H1 (cell line): Measurements from ENCODE around the gene BPHL. TPM values are rescaled to one million over a fixed set of nuclear protein-coding genes. Genes with fewer than 3 reads are reported as not detected.

Source experiments
- ATF3 ChIP-seq: IDR thresholded peaks from 2 replicates; pipeline ENCODE4 v1.6.1; 2011; ENCODE audit warnings: low read depth, mild to moderate bottlenecking, low read length; ENCODE audit not compliant: insufficient read depth
- BCL11A ChIP-seq, 2 experiments: IDR thresholded peaks; one replicate each; pipeline ENCODE4 v1.6.1; 2011; ENCODE audit warnings: low read depth in 2 of 2, low read length in 2 of 2, mild to moderate bottlenecking in 2 of 2
- CREB1 ChIP-seq: IDR thresholded peaks from 2 replicates; pipeline ENCODE4 v1.6.1; 2012; ENCODE audit warnings: inconsistent platforms
- CTCF ChIP-seq, 3 experiments: IDR thresholded peaks; 1 replicate in 2 of 3; 2 replicates in 1 of 3; pipeline versions ENCODE4 v1.5.1 to v1.6.1; 2011; ENCODE audit warnings: low read length in 3 of 3, mild to moderate bottlenecking in 3 of 3, inconsistent platforms in 2 of 3, low read depth in 1 of 3, moderate library complexity in 1 of 3; ENCODE audit not compliant: insufficient read depth in 1 of 3; ENCODE audit errors: control extremely low read depth in 1 of 3
- HDAC6 ChIP-seq: IDR thresholded peaks from one replicate; pipeline ENCODE4 v1.7.1; 2012; ENCODE audit warnings: low read depth, mild to moderate bottlenecking, inconsistent platforms, low read length, moderate library complexity
- MAX ChIP-seq: IDR thresholded peaks from 2 replicates; pipeline ENCODE4 v1.6.1; 2012; ENCODE audit warnings: inconsistent platforms
- PHF8 ChIP-seq: fragments of 200-600 bp; sonication (generic); conservative IDR thresholded peaks from 2 replicates; pipeline ENCODE4 v1.7.1; 2012; ENCODE audit warnings: low read depth, mild to moderate bottlenecking, inconsistent platforms, low read length, moderate library complexity
- POLR2A ChIP-seq, 2 experiments: IDR thresholded peaks; 1 replicate in 1 of 2; 2 replicates in 1 of 2; pipeline ENCODE4 v1.6.1; 2011; ENCODE audit warnings: low read depth in 2 of 2, low read length in 2 of 2, mild to moderate bottlenecking in 2 of 2; ENCODE audit errors: control extremely low read depth in 1 of 2
- SP1 ChIP-seq: IDR thresholded peaks from 2 replicates; pipeline ENCODE4 v1.6.1; 2011; ENCODE audit warnings: low read depth, low read length
- SP2 ChIP-seq: IDR thresholded peaks from 2 replicates; pipeline ENCODE4 v1.6.1; 2012; ENCODE audit warnings: mild to moderate bottlenecking, low read length, inconsistent platforms
- TBP ChIP-seq: IDR thresholded peaks from 2 replicates; pipeline ENCODE4 v1.6.1; 2011; ENCODE audit warnings: low read depth, low read length, improper control_type of control experiment
- polyA plus RNA-seq, 7 experiments: library from polyadenylated mRNA; depleted of rRNA in 3 of 7; stranded (reverse) in 5 of 7; unstranded in 2 of 7; fragments of >200 nt in 5 of 7; fragments of 200-250 nt in 2 of 7; gene quantifications; 1 replicate in 5 of 7; 2 replicates in 1 of 7; 4 replicates in 1 of 7; pipeline versions ENCODE4 v1.2.1 to v1.2.3, GENCODE V29; 2011 to 2013; ENCODE audit warnings: missing spikeins in 2 of 7, mixed read lengths in 2 of 7
- total RNA-seq: library from RNA; stranded (reverse); fragmentation: NEBNext Ultra II Directional; extraction: Animal tissue kit (Norgen Biotek cat#: 25700); gene quantifications from 2 replicates; pipeline ENCODE4 v1.2.1, GENCODE V29; 2021

Gene BPHL
- total and polyA plus RNA-seq, 2 of the 8 experiments (the other 6 are each of a cell fraction or from before 2014, with no cell fraction given): 24.4 to 36.4 TPM

- no peak for TF ChIP-seq HDAC6
- peak; percentile 47 for TF ChIP-seq MAX
- TF ChIP-seq TBP: peak; percentile 24; the same call in 1 of the 2 replicates
- TF ChIP-seq CREB1: peak; percentile 65
- peak; percentile 43; the same call in 1 of the 2 replicates for TF ChIP-seq SP1
- TF ChIP-seq PHF8: peak; percentile 96
- TF ChIP-seq BCL11A (IDR thresholded peaks at IDR 0.05; ENCODE audit: low read depth in 2 of 2, low read length in 2 of 2): no peak
- TF ChIP-seq ATF3: no peak
- TF ChIP-seq POLR2A (IDR thresholded peaks at IDR 0.05; ENCODE audit: control extremely low read depth in 1 of 2, low read depth in 2 of 2, low read length in 2 of 2): peak; percentile 86 to 89
- no peak for TF ChIP-seq SP2
- 0 out of 4 replicates have a peak, but pooled peaks of 1 of the 3 experiments have one; percentile 7 for TF ChIP-seq CTCF (IDR thresholded peaks at IDR 0.05; ENCODE audit: control extremely low read depth in 1 of 3, insufficient read depth in 1 of 3, low read depth in 1 of 3, low read length in 3 of 3)
These were observed at the start of gene BPHL (continued) for GRCh38 chr6:3118353-3119039.
